Measurements from ENCODE around the gene CKMT2.
"Not testable (repeated sequence)": the region's sequence is repeated elsewhere in the genome, so short reads cannot be mapped to it uniquely, and the experiment has no call there.

CKMT2 gene

GRCh38 chr5:81253875-81254274 is 20.8 kb downstream of the CKMT2 start:
- DNase-seq = no peak

GRCh38 chr5:81254886-81255559 is 21.9 kb downstream of the CKMT2 start:
- no peak for DNase-seq

- DNase-seq = no peak
These were observed 23.6 kb downstream of the CKMT2 start for GRCh38 chr5:81256766-81257165.

- not testable (repeated sequence) for DNase-seq
These were observed 29.7 kb downstream of the CKMT2 start for GRCh38 chr5:81262796-81263195.

- DNase-seq = no peak
These were observed 32.0 kb downstream of the CKMT2 start for GRCh38 chr5:81265101-81265500.

GRCh38 chr5:81268521-81269196 is 35.5 kb downstream of the CKMT2 start:
- DNase-seq = no peak

GRCh38 chr5:81269751-81270393 is 36.8 kb downstream of the CKMT2 start:
- no peak for DNase-seq

GRCh38 chr5:81270394-81271027 is 37.4 kb downstream of the CKMT2 start:
- DNase-seq = not testable (repeated sequence)

GRCh38 chr5:81283976-81284375 is 50.9 kb downstream of the CKMT2 start:
- no peak for DNase-seq

GRCh38 chr5:81286059-81286617 is 53.0 kb downstream of the CKMT2 start:
- DNase-seq = no peak

- DNase-seq = no peak
These were observed 54.9 kb downstream of the CKMT2 start for GRCh38 chr5:81288021-81288433.

GRCh38 chr5:81290146-81290545 is 57.0 kb downstream of the CKMT2 start:
- no peak for DNase-seq

- no peak for DNase-seq
These were observed 59.0 kb downstream of the CKMT2 start for GRCh38 chr5:81292130-81292529.

- DNase-seq = not testable (repeated sequence)
These were observed 60.9 kb downstream of the CKMT2 start for GRCh38 chr5:81294021-81294420.

- DNase-seq = no peak
These were observed 64.4 kb downstream of the CKMT2 start for GRCh38 chr5:81297531-81297930.

- peak in 1 of 2 experiments; percentile 18 for DNase-seq
These were observed 67.8 kb downstream of the CKMT2 start for GRCh38 chr5:81300921-81301270.

- DNase-seq = peak; percentile 77 to 92
These were observed 68.3 kb downstream of the CKMT2 start, which contains the start of gene ZCCHC9 for GRCh38 chr5:81301271-81302015. ZCCHC9 (plus strand) TSS chr5:81301587; CDS start chr5:81304758, 3,171 bp downstream.

- DNase-seq = no peak
These were observed 69.5 kb downstream of the CKMT2 start for GRCh38 chr5:81302596-81302995.

GRCh38 chr5:81303563-81303962 is 70.4 kb downstream of the CKMT2 start:
- DNase-seq = no peak

GRCh38 chr5:81305785-81306184 is 72.7 kb downstream of the CKMT2 start:
- DNase-seq = no peak

- DNase-seq = no peak
These were observed 75.7 kb downstream of the CKMT2 start for GRCh38 chr5:81308836-81309235.

- DNase-seq = no peak
These were observed 77.4 kb downstream of the CKMT2 start for GRCh38 chr5:81310402-81311063.
